Left renal cortex interstitium (tissue), 4 donors: ENCODE data around the gene VPS13D. TPM values are rescaled to one million over a fixed set of nuclear protein-coding genes. Genes with fewer than 3 reads are reported as not detected.
"Not testable (repeated sequence)": the region's sequence is repeated elsewhere in the genome, so short reads cannot be mapped to it uniquely, and the experiment has no call there.

Experiments
- DNase-seq, 4 donors: peaks; one replicate each; pipeline ENCODE4 v3.0.0-alpha.2; 2013; ENCODE audit warnings: low read depth in 4 of 4, low spot score in 2 of 4, missing footprints in 1 of 4
- polyA plus RNA-seq, 4 donors: library from polyadenylated mRNA; unstranded; fragments of 120-200 nt; gene quantifications; one replicate each; pipeline ENCODE4 v1.2.1, GENCODE V29; 2013; ENCODE audit not compliant: insufficient read length in 4 of 4

VPS13D gene
- polyA plus RNA-seq, 4 donors, result 21.8 to 32.3 (median 27.6) TPM

DNA sequence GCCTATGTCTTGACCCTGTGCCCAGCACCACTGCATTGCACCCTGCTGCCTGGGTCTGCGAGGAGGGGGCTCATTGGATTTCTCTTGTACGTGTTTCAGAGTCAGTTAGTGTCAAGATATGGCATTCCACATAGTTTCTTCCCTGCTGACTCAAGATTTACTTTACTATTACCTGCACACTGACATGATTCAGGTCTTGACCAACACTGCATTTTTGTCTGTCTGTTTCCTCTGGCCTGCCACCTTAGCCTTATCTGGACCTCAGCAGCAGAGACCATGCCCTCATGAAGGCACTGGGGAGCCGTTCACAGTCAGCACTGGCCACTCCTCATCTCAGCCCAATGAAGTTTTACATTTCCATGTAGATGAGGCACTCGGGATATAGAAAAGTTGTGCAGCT, 232.8 kb downstream of the VPS13D start:
- no peak for DNase-seq

- DNase-seq, result no peak
Observed at GRCh38 chr1:12464045-12464461, 234.2 kb downstream of the VPS13D start.

DNA sequence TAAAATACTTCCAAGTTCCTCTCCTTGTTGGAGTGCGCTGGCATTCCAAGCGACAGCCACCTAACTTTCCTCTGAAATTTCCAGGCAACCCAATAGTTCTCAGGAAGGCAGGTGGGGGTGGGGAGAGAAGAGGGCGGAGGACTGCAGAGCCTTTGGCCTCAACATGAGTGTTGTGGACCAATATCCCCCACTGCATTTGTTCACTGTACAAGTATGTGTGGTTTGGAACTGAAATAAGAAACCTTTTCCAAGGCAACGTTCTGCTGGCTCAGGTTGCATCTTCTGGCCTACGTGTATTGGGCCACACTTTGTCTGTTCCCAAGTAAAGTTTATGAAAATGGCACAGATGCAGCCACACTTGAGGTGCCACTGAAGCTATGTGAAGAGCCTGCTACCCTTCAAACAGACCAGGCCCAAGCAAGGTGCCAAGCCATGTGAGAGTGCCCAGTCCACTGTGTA, 234.8 kb downstream of the VPS13D start:
- DNase-seq, result no peak

DNA sequence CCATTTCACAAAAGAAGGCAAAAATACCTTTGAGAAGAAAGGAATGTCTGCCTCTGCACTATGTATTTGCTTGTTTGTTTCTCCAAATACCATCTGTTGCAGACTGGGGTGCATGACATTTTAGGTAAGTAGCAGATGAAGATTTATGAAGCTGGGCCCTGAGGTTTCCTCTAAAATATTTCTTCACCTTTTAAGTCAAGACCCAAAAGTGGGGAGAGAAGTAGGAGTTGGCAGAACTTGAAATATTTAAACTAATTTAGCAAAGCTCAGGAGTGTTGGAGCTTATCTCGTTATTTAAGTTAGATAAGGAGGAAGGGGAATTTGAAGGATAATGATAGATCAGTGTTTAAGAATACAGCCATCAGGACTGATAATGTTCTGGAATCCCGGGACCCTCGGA, 235.3 kb downstream of the VPS13D start:
- DNase-seq, result no peak

DNA sequence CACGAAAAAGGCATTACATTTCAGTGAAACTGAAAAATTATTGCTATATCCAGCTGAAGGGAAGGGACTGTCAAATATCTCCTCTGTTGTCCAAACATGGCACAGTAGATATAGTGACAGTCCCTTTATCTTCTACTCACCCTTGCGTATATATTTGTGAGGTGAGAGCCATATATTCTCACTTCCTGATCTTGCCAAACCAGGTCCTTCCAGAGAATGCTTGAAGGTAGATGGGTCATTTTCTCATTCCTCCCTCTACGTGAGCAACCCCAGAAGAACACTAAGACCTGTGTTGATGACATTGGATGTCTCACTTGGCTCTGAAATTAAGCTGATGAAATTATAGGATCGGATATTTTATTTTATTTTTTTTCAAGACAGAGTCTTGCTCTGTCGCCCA, 237.0 kb downstream of the VPS13D start:
- DNase-seq, result no peak

DNA sequence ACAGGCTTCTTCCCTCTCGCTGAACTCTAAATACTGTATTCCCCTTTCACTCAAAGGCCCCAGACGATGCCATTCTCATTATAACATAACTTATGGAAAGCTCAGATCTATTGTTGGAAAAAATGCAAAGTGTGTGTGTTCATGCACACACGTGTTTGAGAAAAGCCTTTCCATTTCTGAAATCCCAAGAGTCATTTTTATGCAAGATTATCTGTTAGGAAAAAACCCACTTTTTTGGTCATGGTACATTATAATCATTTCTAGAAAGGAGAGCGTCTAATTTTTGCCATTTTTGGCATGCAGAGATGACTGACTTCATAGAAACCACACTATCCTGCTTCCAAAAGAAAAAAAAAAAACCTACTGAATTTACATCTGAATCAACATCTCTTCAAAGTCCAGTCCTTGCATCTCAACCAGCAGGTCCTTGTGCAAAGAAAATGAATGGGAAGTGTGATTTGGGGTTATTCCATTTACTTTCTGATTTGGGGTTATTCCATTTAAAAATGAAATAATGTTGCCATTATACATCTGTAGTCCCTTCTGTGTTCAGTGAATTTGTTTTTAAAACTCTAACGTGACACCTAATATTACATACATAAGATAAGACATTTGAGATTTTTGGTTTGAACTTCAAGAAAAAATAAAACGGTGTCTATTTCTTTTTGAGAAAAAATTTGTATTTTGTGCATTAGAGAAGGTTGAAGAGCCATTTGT, 237.9 kb downstream of the VPS13D start:
- DNase-seq, result no peak

DNA sequence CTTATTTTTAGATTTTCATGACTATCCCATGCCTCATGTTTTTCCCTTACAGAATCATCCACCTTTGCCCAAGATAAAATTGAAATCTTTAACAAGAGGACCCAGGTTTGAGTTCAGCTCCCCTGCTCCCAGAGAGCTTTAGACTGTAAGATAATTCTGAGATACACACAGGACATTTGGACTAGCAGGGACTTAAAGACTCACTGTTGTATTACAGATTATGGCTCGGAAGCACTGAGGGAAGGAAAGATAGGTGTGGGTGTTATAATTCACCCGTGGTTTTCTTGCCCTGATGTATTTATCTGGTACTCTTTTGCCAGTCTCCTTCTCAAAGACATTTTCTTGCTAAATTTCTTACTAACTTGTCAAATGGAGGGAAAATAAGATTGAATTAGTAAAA, 238.5 kb downstream of the VPS13D start:
- no peak for DNase-seq

DNA sequence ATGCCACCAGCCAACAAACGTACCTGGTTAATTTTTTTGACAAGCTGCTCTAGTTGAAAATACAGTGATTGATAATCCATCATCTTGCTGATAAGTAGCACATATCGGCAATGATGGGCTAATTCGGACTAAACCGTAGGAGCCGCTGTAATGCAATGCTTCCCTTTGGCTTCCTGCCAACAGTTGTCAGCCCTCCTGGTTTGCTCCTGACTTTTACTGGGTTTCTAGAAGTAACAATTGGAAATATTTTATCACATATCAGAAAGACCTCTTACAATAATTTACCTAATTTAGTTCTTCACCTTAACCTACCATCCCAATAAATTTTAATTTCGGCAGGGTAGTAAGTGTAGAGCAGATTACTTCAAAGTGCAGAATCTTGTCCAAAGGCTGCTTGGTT, 239.7 kb downstream of the VPS13D start:
- DNase-seq, result no peak

GRCh38 chr1:12469990-12470389, 240.2 kb downstream of the VPS13D start:
- DNase-seq, result no peak

- DNase-seq, result not testable (repeated sequence)
Observed at GRCh38 chr1:12470916-12471315, 241.1 kb downstream of the VPS13D start.

GRCh38 chr1:12472156-12472797, 242.4 kb downstream of the VPS13D start:
- DNase-seq, result no peak

DNA sequence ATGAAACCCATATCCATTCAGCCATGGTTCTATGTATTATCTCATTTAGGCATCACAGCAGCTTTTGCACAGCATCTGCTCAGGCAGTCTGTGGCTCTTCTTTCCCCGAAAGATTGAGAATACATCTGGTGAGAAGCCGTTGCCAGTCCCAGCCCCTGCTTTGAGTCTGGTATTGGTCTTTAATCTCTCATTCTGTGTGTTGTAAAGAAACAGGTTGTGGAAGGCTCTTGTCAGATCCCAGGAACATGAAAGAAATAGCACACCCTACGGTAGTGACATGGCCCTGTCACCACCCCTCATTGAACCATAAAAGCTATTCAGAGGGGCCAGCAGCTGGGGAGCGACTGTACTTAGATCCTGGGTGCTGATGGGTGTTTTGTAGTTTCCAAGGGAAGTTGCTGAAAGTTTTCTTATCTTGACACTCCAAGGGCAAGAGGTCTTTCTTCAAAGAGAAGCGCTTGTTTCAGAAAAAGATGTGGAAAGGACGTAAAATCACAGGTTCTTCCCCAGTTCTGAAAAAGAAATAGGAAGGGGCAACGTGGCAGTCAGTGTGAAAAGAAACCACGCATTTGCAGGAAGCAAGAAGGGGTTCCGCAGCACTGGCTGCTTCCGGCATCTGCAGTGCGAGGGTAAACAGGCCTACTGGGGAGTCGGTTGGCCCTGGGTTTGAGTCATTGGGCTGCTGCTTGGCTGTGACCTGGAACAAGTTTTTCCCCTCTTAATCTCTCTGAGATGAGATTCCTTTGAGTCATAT, 243.1 kb downstream of the VPS13D start:
- no peak for DNase-seq

DNA sequence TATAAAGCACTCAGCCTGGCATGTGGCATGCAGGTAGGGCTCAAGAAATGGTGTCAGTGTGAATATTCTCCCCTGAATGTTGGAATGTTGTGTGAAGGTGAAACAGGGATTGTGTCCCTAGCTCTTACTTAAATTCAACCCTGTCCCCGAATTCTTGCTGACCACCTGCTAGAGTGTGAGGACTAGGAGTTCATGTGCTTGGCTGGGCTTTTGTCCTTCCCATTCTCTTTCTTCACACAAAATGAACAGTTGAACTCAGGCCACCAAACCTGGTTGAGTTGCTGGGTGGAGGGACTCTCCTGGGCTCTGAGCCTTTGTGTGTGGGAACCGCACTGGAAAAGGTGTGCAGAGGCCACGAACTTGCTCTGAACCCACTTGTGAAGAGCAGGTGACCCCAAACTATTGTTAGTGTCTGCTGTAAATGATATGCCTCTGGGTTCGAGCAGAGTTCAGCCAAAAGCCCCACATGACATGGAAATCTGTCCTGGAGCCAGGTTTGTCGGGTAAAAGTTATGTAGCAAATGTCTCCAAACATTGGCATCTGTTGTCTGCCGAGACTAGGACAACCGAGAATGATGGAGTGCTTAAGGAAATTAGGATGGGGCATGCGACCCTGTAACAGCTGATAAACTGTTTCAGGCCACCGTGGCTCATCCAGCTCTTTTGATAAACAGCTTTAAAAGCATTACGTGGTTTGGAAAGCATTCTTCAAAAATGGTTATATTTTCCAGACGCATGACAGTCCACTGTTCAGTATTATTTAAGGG, 243.9 kb downstream of the VPS13D start:
- no peak for DNase-seq

DNA sequence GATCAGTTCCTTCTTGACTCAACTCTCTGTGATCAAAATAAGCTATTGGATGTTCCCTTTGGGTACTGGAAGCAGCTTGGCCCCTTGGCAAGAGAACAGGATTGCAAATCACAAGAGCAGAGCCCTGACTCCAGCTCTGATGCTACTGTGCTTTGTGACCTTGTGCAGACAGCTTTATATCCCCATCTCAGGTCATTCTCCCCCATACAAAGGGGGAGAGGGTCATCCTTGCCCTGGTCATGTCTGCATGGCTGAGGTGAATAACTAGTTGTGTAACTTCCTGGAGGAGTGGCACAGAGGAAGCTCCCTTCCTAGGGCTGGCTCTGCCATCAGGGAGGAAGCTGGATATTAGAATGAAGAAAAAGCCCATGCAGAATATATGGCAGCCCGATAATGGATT, 245.3 kb downstream of the VPS13D start:
- DNase-seq, result no peak

DNA sequence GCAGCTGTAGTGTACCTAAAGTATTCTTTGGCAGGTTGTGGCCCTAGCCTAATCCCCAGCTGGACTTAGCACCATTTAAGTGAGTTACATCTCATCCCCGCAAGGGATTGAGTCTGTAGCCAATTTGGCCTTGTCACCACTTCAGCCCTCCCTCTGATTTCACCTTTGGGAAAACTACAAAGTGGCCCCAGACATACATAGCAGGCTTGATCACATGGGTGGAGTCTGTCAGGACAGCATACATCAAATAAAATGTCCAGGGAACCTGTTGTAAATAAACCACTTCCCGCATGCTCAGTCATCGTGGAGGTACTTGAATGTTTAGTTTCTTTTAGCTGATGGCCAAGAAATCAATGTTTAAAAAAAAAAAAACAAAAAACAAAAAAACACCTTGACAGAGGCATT, 245.7 kb downstream of the VPS13D start:
- no peak for DNase-seq

DNA sequence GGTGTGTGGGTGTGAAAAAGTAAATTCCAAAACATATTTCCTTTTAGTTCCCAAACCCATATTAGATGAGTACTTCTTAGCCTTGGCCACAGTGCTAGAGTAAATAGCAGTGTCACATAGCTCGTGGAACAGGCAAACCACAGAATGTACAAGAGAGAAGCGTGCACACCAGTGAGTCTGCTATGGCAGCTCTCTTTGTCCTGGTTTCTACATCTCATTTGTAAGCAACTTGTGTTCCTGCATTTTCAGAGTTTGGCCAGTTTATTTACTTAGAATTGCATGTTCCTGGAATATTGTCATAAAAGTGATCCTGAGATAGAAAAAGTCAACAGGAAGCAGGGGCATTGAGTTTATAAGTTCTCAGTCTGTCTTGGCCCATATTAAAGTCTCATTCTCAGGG, 246.1 kb downstream of the VPS13D start:
- DNase-seq, result no peak

DNA sequence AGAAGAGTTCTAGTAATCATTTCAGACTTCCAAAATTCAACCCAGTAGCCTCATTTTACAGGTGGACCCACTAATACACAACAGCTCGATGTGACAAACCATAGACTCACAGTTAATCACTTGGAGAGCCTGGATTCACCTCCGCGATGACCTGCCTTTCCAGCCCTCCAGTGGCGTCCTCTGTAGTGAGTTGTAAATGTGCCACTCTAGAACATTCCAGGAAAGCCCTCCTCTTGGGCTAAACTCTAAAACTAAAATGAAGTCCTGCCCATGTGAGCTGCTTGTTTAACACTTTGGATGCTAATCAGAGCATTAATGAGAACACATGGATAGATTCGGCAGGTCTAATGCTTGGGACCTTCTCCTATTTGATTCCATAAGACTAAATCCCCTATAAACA, 247.5 kb downstream of the VPS13D start:
- no peak for DNase-seq

GRCh38 chr1:12477936-12478611, 248.2 kb downstream of the VPS13D start:
- peak; percentile 94 to 98 (median 97) for DNase-seq

- no peak for DNase-seq
Observed at GRCh38 chr1:12478612-12478985, 248.8 kb downstream of the VPS13D start.

- DNase-seq, result no peak
Observed at GRCh38 chr1:12479311-12479710, 249.5 kb downstream of the VPS13D start.
